ENCODE results near the gene EGFL7.
A peak's percentile ranks its signal among the peaks of the same experiment; 100 is the strongest.

The EGFL7 gene

GRCh38 chr9:136662656-136663581 lies at the start of gene EGFL7:
TSS of gene EGFL7 (plus strand) at chr9:136662916. CDS start at chr9:136668283, 5,367 bp downstream.
- no peak for DNase-seq

DNA sequence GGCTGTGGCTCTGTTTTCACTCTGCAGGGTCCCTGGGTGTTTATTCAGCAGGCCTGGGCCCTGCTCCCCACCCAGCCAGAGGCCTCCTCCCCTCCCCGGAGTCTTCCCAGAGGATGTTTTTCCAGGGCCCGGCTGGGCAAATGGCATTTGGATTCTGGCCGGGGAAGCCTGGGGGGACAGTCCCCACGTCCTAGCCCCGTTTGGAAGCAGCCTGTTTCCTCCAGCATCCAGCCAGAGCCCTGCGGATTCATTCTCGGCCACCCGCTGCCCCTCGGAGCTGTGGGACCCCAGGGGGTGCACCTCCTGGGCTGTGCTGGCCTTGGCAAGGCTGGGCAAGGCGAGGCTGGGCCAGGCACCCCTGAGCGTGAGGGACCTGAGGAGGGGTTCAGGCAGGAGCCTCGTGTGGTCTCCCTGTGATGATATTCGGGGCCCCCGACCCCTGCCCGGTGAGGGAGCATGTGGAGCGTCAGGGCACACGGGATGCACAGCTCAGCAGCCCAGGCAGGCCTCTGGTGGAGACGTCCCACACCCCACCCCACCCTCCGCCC lies 48.8 kb upstream of the EGFL7 start:
- no peak for DNase-seq

DNA sequence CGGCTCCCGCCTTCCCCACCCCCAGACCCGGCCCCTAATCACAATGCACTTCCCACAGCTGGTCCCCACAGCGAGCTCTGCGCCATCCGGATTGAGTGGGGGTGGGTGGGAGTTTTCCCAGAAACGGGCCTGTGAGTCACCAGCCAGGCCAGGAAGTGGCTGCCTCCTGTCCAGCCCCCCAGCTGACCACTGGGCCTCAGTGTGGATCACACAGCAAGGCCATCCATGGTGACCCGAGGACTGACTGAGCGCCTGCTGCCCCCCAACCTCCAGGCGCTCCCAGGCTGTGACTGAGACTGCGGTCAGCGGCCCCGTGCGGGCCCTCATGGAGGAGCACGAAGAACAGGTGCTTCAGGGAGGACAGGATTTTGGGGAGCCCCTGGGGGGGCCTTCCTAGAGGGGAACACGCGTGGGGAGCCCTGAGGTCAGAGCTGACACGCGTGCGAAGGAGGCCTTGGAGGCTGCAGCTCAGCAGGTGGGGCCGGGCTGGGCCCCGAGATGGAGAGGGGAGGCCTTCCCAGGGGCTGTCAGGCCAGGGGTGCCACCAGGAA lies 48.3 kb upstream of the EGFL7 start:
- DNase-seq, result peak; percentile 75

- DNase-seq, result no peak
Measured at GRCh38 chr9:136614967-136615623, 47.6 kb upstream of the EGFL7 start.

DNA sequence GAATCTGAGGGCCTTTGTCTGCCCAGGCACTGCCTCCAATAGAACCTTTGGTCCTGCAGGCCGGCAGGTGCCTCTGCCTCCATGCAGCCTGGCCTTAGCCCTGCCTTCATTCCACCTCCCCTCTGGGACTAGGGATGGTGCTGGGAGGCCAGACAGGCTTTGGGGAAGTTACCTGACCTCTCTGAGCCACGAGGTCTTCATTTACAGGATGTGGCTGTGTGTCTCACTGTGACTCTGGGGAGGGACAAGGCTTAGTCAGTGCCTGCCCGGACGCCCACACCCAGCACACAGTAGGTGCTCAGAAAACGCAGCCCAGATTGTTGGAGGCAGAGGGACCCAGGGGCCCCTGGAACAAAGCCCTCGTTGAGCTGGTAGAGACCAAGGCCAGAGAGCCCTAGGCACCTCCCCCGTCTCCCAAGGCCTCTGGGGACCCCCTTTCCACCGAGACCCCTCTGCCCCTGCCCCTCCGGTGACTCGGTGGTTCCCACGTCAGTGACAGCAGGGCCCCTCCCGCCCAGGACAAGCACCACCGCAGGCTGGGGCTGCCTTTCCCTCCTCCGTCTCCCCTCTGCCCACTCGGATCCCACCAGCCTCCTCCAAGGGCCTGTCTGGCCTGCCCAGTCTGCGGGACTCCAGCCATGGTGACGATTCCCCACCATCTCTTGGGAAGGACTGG lies 46.9 kb upstream of the EGFL7 start:
- no peak for DNase-seq

DNA sequence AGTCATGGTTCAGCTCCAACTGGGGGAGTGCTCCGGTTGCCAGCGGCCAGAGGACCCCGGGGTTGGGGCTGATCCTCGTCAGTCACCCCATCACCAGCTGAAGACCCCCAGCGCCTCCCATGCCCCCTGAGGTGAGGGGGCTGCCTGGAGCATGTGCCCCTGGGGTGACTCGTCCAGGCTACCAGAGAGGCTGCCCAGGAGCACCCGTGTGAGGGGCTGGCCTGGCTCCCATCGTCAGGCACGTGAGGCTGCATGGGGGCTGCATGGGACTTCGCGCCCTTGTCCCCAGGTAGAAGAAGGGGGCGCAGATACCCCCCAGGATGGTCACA lies 46.4 kb upstream of the EGFL7 start:
- no peak for DNase-seq

GRCh38 chr9:136616948-136617695 lies 45.6 kb upstream of the EGFL7 start:
- no peak for DNase-seq

GRCh38 chr9:136617746-136618579 lies 44.8 kb upstream of the EGFL7 start:
- DNase-seq, result no peak

GRCh38 chr9:136618580-136619547 lies 43.9 kb upstream of the EGFL7 start:
- peak; percentile 28 for DNase-seq

GRCh38 chr9:136619742-136620440 lies 42.8 kb upstream of the EGFL7 start:
- peak; percentile 64 for DNase-seq

DNA sequence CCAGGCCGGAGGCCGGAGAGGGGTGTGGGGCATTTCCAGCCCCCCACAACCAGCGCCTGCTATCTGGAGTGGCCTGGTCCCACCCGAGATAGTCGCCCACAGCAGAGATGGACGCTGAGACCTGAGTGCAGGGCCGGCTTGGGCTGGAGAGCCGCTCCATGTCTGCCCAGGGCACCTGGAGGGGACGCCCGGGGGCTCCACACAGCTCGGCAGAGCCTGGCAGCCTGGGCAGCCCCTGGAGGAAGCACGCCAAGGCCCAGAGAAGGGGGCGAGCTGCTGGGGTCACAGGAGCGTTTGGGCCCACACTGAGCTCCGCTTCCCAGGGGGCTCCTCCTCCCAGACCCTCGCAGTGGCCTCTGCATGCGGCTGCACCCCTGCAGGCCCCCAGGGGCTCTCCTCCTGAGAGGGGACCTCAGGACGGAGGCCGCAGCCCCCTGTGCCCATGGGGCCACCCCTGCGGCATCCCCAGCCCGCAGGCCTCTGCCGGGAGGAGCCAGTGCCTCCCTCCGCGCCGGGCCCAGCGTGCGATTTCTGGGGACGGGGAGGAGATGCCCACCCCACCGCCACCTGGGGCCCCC lies 42.2 kb upstream of the EGFL7 start:
- no peak for DNase-seq

DNA sequence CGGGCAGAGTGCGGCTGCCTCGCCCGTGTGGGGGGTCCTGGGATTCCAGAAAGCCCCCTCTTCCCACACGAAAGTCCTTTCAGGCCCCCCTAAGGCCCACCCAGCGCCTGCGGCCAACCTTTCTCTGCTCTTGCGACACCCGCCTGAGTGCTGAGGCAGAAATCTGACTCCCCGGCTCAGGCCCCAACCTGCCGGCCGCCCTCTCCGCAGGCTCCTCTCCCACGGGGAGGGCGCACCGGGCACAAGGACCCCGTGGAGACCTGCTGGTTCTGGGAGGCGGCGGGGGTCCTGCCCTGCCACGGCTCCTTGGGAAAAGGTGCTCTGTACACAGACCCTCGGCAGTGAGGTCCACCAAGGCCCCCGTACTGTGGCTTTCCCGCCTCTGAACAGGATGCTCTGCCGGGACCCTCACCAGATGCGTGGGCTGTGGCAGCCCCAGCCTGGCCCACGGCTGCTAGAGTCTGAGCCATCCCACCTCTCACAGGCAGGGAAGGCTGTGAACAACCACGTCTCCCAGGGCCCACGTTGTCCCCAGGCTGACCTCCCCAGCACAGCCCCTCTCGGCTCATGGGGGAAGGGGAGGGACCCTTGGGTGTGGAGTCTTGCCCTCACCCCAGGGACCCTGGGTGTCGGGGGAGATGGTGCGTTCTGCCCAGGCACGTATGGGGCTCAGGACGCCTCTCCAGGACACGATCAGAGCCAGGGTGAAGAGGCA lies 41.5 kb upstream of the EGFL7 start:
- DNase-seq, result no peak

GRCh38 chr9:136621734-136622093 lies 41.0 kb upstream of the EGFL7 start:
- DNase-seq, result no peak

DNA sequence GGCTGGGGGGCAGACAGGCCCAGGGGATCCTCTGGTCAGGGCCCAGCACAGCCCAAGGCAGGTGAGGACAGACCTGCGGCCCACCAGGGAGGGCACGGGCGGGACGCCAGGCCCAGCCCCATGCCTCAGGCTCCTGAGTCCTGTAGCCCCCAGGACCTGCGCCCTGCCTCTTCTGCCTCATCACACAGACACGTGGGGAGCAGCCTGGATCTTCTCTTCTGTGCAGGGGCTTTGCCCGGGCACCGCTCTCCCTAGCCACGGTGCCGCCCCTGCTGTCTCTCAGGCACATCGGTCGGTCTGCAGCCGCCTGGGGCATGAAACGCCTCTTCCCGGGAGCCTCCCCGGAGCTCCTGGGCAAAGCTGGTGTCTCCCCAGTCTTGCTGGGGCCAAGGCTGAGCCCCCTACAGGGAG lies 40.2 kb upstream of the EGFL7 start:
- DNase-seq, result no peak

DNA sequence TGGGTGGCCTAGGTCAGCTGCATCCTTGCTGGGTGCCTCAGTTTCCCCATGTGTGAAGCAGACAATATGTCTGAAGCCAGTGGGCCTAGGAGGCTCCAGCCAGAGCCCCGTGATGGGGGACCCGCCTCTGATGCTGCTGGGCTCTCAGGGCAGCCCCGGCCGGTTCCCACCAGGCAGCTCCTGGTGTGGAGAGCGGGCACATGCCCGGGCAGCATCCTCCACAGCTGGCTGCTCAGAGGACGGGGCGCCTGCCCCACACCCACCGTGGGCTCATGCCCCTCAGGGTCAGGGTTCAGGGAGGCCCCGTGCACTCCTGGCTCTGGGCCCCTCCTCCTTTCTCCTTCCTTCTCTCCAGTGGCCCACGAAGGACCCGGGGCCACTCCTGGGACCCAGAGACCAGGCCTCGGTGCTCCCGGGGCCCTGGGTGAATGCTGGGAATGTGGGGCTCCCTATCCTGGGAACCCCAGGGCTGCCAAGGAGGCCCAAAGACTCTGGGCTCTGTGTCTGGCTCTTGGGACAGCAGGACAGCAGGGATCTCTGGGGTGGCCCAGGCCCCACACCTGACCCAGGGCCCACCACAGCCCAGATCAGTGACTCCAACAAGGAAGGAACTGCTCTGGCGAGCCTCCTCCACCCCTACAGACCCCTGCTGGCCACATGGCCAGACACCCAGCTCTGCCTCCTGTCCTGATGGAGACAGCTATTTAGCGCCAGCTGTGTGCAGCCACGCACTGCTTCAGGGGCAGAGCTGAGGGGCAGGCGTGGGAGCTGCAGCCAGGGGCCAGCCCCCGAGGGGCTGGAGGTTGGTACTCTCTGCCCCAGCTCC lies 39.5 kb upstream of the EGFL7 start:
- DNase-seq, result peak; percentile 20

DNA sequence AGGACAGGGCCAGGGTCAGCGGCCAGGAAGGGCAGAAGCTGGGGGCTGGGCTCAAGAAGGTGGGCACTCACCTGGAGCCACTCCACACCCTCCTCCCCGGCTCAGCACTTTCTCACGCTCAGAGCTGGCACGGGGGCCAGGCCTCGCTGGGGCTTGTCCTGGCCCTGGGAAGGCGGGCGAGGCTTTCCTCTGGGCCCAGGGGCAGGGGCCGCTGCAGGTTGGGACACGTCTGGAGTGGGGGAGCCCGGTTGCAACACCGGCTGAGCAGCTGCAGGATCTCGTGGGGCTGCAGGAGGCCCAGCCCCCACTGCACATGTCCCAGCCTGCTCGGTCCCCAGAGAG lies 38.9 kb upstream of the EGFL7 start:
- DNase-seq, result peak; percentile 20

DNA sequence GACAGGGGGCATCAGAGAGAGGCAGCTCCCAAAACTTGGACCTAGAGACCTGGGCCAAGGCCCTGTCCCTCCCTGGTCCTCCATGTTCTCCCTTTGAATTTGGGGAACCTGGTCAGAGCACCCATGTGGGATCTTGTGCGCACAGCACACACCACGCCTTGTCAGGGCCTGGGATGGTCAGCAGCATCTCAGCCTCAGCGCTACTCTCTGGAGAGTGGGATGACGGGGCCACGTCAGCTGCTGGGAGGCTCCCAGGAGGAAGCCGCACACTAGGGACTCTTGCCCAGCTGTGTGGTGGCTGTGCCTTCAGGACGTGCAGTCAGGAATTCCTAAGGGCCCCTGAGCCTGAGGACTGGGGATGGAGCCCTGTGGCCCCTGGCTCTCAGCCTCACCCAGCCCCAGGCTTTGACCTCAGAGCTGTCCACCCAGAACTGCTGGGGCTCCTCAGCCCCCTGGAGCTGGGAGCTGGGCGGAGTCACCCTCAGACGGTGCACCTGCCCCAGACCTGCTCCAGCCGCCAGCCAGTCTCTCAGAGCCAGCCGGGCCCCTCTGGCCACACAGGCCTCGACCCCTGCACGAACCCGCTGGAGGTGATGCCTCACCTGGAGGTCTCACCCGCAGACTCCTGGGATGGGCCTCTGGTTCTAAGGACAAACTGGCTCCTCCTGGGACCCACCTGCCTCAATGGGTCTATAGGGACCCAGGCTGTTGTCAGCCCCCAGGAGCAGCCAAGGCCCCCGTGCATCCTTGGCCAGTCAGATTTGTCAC lies 38.3 kb upstream of the EGFL7 start:
- peak; percentile 23 for DNase-seq

Data from right hindlimb (tissue), 1 donor.